HG03469 (cell line): ENCODE measurements around the gene TAF11L14.

ENCODE experiments used
- ATAC-seq: cut with Tn5 transposase; IDR thresholded peaks from one replicate; pipeline ENCODE4 v1.9.1; 2021; ENCODE audit warnings: mild to moderate bottlenecking, moderate library complexity, moderate number of reproducible peaks; ENCODE audit not compliant: unreplicated experiment

Gene TAF11L14

DNA sequence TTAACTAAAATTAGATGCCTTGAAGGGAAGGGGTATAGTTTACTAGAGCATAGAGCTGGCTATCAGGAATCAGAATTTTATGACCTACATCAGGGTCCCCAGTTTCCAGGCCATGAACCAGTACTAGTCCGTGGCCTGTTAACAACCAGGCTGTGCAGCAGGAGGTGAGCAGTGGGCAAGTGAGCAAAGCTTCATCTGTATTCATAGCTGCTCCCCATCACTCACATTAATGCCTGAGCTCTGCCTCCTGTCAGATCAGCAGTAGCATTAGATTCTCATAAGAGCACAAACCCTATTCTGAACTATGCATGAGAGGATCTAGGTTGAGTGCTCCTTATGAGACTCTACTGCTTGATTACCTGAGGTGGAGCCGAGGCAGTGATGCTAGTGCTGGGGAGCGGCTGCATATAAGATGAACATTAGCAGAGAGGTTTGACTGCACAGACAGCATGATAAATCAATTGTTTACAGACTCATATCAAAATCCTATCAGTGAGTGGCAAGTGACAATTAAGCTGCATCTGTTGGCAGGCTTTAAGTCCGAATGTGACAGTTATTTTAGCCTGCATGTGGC, 44.6 kb downstream of the TAF11L14 start:
- no peak for ATAC-seq

- ATAC-seq = no peak
Measured at GRCh38 chr5:17679597-17680203, 45.4 kb downstream of the TAF11L14 start.

- ATAC-seq = no peak
Measured at GRCh38 chr5:17680737-17681136, 46.5 kb downstream of the TAF11L14 start.
